Measurements from ENCODE around the gene ALDH18A1.
A peak's percentile ranks its signal among the peaks of the same experiment; 100 is the strongest.
"Not testable (repeated sequence)": the region's sequence is repeated elsewhere in the genome, so short reads cannot be mapped to it uniquely, and the experiment has no call there.

ALDH18A1 gene

DNA sequence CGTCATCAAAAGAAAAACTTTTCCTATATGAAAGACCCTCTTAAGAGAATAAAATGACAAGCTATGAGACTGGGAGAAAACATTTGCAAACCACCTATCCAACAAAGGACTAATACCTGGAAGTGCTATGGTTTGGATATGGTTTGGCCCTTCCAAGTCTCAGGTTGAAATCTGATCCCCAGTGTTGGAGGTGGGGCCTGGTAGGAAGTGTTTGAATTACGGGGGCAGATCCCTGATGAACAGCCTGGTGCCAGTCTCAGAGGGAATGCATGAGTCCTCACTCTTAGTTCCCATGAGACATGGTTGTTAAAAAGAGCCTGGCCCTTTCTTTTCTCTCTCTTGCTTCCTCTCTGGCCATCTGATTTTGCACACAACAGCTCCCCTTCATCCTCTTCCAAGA lies 6.3 kb downstream of the ALDH18A1 start:
- DNase-seq (ENCODE audit: low read depth, low spot score) = no peak

DNA sequence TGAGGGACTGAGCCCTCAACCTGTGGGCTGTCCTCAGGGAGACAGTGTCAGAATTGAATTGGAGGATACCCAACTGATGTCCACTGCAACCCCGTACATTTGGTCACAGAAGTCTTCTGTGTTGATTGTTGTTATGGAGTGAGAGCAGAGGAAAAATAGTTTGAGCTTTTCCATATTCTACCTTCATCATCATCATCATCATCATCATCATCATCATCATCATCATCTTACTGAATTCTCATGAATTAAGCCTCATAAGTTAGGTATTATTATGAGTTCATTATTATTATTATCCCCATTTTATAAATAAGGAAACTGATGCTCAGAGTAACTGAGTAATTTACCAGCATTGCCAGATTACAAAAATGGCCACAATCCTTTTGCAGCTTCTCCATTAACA lies 8.4 kb downstream of the ALDH18A1 start:
- DNase-seq (ENCODE audit: low read depth, low spot score) = no peak

DNA sequence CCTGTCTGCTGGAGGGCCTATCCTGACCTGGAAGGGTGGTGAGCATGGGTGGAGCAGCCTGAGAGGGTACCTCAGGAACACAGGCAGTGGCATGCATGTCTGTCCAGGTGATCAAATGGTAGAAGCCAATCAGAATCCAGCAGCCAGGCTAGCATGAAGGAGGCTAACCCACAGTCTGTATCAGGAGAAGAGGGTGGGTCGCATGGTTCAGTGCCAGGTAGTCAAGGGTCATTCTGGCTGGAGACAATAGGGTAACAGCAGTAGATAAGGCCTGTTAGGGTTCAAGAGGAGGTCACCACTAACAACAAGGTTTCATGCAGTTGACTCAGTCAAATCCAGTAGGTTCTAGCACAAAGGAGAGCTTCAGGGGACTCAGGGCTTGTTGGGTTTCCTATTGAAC lies 10.4 kb downstream of the ALDH18A1 start:
- DNase-seq (ENCODE audit: low read depth, low spot score) = no peak

DNA sequence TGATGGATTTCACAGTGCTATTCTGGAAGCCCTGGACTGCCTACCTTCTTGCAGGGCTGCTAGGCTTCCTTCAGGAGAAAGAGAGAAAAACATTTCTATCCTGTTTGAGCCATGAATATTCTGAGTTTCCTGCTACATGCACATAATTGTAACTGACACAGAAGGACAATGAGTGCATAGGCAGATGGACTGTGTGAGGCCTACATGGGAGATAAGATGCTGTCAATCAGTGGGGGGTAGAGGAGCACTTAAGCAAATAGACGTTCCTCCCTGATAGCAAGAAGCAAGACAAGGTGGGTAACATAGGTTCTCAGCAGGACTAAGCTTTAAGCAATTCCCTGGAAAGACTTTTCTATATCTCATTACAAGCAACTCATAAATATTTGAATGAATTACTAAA lies 11.6 kb downstream of the ALDH18A1 start:
- no peak for DNase-seq (ENCODE audit: low read depth, low spot score)

DNA sequence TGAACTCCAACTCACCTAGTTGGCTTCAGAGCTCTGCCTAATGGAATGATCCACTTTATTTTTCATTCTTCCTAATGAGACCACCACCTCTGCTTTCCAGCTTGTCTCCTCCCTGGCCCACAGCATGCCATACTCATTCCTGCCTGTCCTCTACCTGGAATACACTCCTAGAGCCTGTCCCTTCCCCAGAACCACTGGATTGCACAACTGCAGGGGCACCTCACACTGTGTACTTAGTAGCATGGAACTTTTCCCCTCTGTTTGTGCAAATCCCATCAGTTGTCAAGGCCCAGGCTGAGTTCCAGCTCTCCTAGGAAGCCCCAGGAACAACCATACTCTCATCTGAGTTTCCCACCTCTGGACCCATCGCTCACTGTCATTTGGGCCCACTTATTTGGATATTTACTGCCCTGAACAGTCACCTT lies 15.6 kb downstream of the ALDH18A1 start:
- no peak for DNase-seq (ENCODE audit: low read depth, low spot score)

DNA sequence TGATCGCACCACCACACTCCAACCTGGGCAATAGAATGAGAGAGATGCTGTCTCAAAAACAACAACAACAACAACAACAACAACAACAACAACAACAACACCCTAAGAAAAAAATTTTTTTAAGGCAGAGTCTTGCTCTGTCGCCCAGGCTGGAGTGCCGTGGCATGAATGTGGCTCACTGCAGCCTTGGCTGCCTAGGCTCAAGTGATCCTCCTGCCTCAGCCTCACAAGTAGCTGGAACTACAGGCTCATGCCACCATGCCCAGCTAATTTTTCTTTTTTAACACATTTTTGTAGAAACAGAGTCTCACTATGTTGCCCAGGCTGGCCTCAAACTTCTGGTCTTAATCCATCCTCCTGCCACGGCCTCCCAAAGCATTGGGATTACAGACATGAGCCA lies 18.6 kb downstream of the ALDH18A1 start:
- no peak for DNase-seq (ENCODE audit: low read depth, low spot score)

DNA sequence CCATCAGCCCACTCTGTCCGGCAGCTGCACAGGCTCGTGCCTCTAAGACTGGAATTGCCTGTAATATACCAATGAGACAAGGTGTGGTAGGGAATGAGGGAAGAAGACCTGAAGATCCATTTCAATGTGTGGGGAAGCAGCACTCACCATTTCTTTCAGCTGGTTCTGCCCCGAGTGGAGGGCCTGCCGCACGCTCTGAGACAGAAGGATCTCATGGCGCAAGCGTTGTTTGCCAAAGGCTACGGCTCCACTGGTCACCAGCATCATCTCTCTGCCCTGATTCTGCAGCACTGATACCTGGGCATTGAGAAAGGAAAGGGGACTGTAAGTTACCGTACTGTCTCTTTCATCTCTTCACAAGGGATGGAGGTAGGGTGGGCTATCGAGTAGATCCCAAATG lies 19.4 kb downstream of the ALDH18A1 start:
- DNase-seq (ENCODE audit: low read depth, low spot score) = no peak

DNA sequence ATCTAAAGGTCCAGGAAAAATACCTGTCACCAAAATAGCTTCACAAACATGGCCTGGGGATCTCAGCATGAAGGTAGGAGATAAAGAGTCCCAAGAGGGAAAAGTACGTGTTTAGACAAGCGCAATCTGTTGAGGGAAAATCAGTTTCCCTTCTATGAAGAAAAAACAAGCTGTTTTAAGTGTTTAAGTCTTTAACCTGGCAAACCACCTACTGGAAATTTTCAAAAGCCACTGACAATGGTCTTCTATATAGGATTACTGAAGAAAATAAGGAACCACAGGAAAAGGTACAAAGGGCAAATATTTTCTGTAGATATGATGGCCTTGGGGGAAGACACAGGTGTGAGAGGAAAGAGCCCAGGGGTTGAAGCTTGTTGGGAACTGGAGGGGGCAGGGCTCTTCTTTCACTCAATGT lies 21.2 kb downstream of the ALDH18A1 start:
- DNase-seq (ENCODE audit: low read depth, low spot score) = no peak

DNA sequence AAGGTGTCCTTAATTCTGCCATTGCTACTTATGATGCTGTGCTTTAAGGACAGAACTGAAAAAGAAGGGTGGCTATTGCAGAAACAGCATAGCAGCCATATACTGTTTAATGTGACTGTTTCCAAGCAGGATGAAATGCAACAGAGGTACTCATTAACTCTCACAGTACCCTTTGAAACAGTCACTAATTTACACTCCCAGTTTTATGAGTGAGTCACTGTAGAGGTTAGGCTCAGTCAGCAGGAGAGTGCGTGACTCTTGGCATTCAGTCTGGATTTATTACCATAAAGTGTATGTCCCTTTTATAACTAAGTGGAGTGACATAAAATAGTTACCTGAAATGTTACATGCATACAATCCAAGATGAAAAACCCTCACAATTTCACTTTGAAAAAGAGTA lies 27.7 kb downstream of the ALDH18A1 start:
- DNase-seq (ENCODE audit: low read depth, low spot score) = no peak

DNA sequence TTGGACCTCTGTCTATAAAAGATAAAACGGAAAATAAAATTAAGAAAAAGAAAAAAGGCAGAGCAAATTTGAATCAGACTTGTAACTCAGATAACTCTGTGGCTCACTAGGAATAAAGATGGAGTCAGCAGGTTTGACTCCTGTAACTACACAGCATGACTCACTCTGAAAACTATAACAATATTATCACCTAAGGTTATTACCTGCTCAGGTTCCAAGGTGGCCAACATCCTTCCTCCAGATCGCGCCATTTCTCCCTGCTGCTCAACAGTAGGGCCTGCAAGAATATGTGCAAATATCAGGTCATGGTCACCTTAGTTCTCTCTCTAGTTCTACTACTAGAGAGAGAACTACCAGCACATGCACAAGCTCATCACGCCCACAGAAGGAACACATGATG lies 30.0 kb downstream of the ALDH18A1 start:
- DNase-seq (ENCODE audit: low read depth, low spot score) = no peak

DNA sequence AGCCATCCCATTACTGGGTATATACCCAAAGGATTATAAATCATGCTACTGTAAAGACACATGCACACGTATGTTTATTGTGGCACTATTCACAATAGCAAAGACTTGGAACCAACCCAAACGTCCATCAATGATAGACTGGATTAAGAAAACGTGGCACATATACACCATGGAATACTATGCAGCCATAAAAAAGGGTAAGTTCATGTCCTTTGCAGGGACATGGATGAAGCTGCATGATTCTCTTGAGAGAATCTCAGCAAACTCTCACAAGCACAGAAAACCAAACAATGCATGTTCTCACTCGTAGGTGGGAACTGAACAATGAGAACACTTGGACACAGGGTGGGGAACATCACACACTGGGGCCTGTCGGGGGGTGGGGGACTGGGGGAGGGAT lies 36.1 kb downstream of the ALDH18A1 start:
- not testable (repeated sequence) for DNase-seq (ENCODE audit: low read depth, low spot score)

DNA sequence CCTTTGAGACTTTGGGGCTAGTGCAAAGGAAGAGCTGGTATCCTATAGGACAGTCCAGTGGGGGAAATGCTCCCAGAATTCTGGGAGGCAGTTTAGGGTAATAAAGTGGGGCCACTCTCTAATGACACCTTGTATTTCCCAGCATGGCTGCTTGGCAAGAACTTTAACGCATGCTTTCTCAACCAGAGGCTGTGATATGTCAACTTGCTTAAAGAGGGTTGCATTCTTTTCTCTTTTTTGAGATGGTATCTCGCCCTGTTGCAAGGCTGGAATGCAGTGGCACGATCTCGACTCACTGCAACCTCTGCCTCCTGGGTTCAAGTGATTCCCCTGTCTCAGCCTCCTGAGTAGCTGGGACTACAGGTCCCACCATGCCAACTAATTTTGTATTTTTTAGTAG lies 38.4 kb downstream of the ALDH18A1 start:
- no peak for DNase-seq (ENCODE audit: low read depth, low spot score)

DNA sequence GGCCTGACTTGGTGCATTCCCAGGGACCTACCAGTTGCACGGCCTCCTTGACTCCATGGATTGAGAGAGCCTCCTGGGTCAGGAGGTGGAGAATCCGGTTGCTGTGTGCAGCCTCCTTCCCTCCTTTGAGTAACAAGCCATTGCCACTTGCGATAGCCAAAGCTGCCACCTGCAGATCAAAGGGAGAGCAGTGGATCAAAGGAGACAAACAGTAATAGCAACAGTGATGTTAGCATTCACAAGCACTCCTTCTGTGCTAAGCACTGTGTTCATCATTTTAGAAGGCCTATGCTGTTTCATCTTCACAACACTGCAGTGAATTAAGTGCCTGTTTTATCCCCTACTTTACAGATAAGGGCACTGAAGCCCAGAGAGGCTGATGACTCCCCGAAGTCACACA lies 40.1 kb downstream of the ALDH18A1 start:
- no peak for DNase-seq (ENCODE audit: low read depth, low spot score)

DNA sequence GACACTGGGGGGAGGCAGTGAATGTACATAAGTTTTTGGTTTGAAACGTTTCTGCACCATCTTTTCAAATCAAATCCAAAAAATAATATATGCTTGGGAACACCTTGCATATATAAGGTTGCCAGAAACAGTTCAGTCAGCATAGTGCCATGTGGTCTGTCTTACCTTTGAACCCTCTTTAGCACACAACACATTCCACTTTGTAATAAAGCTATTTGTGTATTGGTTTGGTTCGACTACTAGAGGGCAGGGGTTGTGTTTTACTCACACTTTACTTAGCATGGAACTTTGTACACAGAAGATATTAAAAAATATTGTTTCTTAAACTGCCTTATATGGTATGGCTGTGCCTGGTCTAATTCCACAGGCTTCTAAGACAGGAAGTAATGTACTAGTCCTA lies 43.2 kb downstream of the ALDH18A1 start:
- DNase-seq (ENCODE audit: low read depth, low spot score) = no peak

DNA sequence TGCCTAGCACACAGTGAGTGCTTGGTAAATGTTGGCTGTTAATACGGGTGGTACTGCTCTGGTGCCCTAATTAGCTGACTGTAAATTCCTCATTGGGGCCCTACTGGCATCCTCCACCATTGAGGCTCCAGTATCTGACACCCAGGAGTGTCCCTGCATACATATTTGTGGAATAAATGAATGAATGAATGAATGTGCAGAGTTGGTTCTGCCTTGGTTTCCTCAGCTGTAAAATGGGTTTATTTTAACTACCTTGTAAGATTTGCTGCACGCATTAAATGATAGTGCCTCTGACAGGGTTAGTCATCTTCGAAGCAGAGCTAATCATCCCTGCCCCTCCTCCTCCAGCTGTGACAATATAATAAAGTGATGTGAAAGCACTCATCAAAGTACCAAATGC lies 45.8 kb downstream of the ALDH18A1 start:
- no peak for DNase-seq (ENCODE audit: low read depth, low spot score)

DNA sequence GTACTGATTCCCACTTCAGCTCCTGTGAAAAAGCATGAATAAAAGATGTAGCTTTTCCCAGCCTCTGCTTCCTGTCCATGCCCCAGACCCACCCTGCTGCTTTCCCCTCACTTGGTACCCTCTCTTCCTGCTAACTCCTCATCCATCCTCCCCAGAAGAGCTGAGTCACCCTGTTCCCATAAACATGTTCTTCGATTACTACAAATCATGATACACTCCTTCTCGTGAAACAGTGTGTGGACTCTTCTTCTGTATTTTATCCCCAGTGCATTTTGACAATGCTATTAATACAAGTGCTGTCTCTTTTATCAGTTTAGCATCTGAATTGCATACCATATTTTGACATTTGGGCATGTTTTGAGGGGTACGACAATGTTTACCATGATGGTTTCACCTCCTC lies 49.6 kb downstream of the ALDH18A1 start:
- DNase-seq (ENCODE audit: low read depth, low spot score) = no peak

DNA sequence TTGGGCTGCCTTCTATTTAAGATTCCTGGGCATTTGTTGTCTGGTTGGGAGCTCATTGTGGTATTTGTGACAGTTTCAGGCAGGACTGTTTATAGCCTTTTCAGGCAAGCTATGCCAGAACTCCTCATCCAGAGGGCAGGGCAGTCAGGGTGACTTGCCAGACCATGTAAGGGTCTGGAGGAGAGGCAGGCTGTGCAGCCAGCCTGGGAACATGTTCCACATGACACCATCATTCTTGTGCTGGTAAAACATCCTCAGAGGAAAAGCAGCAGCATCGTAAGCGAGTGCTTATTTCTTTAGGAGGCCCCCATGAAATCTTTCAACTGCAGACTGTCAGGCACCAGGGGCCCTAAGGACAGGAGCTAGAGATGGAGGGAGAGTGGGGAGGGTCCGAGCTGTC lies 51.3 kb downstream of the ALDH18A1 start:
- DNase-seq (ENCODE audit: low read depth, low spot score) = no peak

DNA sequence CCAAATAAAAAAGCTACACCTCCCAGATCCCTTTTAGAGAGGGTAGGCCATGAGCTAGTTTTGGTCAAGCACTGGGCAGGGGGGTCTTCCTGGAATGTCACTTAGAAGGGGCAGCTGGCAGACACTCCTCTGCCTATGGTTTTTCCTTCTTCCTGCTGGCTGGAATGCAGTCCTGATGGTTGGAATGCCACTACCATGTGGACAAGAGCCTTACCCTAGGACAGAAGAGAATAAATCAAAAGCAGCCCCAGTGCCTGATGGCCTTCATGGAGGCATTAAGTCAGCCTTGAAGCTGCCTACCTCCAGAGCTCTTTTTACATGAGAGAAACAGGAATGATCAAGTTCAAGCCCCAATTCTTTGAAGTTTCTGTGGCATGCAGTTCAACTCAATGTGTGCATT lies 51.9 kb downstream of the ALDH18A1 start:
- no peak for DNase-seq (ENCODE audit: low read depth, low spot score)

DNA sequence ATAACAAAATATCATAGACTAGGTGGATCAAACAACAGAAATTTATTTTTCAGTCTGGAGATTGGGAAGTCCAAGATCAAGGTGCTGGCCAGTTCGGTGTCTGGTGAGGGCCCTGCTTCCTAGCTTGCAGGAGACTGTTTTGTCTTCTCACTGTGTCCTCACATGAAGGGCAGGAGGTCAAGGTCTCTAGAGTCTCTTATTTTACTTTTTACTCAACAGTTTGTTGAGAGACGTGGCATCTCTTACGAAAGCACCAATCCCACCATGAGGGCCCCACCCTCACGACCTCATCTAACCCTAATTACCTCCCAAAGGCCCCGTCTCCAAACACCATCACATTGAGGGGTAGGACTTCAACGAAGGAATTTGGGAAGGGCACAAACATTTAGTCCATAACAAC lies 54.1 kb downstream of the ALDH18A1 start:
- no peak for DNase-seq (ENCODE audit: low read depth, low spot score)

DNA sequence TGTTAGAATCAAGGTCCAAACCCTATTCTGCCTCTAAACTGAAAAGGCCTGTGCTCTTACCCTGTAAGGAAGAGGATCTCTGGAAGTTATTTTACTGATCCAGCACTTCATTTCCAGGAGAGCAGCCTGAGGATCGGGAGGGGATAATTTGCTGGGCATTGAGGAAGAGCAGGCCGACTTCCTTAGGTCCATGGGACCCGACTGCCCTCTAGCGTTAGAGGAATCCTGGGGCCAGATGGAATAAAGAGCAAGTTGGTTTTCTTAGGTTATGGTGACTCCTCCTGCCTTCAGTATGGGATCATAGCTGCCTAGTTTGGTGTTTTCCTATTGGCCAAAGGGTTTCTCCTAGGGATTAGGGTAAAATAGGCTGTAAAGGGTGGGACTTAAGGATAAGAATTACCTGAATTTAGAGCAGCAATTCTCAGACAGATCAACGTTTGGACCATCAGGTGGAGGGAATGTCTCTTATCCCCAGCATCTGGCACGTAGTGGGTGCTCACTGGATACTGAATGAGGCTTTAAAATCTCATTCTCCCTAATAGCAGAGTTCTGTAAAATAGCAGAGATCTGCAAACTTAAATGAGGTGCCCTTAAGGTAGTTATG lies 55.3 kb downstream of the ALDH18A1 start:
- peak; percentile 86 for DNase-seq (ENCODE audit: low read depth, low spot score)

DNA sequence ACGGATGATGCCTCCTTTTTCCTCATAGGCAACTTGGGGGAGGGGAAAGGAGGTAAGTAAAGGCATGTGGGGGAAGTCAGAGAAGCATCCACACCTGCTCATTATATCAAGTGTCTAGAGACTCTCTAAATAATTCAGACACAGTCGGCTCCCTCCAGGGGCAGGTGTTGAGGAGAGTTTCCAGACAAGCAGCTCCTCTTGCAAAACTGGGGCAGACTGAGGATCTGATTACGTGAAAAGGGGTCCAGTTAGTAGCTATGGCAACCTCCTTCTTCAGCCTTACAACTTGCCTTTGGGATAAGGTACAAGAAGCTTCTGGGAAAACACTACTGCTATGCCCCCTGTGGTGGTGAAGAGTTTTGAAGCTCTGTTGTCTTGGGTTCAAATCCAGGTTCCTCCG lies 56.4 kb downstream of the ALDH18A1 start:
- DNase-seq (ENCODE audit: low read depth, low spot score) = peak; percentile 20

DNA sequence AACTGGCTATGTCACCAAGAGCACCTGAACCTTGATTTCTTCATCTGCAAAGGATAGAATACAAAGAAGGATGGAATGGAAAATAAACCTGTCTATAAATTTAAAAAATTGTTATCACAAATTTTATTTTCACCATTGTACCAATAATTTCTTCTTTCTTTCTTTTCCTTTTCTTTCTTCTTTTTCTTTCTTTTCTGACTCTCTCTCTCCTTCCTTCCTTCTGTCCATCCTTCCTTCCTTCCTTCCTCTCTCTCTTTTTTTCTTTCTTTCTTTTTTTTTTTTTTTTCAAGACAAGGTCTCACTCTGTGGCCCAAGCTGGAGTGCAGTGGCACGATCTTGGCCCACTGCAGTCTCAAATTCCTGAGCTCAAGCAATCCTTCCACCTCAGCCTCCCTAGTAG lies 58.7 kb downstream of the ALDH18A1 start:
- no peak for DNase-seq (ENCODE audit: low read depth, low spot score)

DNA sequence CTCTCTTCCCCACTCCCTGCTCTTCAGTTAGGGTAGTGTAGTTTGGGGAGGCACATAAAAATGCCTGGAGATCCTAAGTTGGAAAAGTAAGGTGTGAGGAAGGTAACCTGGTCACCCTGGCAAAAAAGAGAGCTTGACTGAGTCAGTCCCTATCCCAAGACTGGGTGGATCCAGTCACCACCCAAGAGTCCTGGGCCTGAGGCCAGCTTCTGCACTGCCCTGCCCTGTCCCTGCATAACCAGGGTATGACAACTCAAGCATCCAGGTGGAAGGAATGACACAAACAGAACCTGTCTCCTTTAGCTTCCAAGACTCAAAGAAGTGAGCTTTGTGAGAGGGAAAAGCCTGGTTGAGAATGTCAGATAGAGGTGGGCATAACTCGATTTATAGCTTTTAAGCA lies 68.5 kb downstream of the ALDH18A1 start:
- DNase-seq (ENCODE audit: low read depth, low spot score) = no peak

DNA sequence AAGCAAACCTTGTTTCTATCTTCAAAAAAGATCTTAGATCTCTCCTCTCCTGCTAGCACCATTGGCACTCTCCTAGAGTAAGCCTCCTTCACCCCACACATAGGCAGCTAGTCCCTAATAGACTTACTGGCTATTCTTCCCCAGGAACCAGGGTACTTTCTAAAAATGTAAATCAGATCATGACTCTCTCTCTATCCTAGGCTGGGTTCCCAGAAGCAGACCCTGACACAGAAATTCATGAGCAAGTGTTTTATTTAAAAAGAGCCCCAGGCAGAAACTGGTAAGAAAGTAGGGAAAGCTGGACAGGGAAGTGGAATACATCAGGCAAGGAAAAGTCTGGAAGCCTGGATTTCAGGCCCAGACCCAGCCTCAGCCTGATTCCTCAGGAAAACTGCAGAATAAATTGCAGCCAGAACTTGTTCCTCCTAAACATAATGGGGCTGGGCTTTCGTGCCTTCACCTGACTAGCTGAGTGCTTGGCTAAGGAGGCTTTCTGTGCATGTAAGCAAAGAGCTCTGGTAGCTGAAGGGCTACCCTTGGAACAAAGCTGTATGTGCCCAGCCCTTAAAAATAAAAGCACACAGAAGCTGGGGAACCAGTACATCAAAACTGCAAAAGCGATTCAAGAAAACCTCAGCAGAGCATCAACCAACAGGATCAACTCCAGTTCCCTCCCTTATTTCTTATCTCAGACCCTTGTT lies 76.5 kb downstream of the ALDH18A1 start:
- DNase-seq (ENCODE audit: low read depth, low spot score) = no peak

Measured in iPS DF 19.7 (cell line).